ENCODE measurements around the gene MME. TPM values are rescaled to one million over a fixed set of nuclear protein-coding genes. Genes with fewer than 3 reads are reported as not detected.

MME gene
- total RNA-seq, 1 experiment from 2014 or later, result 23.9 TPM

DNA sequence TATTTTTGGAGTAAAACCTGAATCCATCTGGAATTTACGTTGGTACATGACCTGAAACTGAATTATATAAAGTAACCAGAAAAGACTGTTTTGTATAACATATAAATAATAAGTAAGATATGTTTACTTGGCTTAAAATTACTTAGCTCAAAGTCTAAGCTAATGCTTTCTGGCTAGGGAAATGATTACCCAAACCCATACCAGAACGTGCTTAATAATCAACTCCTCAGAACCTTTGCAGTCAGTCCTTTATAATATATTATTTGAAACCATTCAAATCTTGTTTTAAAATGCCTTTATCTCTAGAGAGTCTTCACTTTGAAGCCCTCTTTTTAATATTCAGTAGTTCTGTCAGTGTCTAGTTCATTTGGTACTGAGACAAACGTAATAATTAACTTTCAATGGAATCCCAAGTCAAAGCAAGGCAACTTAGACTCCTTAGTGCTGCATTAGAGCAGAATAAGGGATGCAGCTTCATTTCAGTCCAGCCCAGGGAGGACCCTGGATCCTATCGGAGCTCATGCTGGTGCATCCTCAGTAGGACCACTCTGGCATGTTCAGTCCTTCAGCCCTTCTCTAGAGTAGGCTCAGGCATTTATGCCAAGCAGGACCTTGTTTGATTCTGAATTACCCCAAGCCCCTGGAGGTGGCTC lies 81.6 kb downstream of the MME start (continued):
- TF ChIP-seq RELA (CRISPR knock-in tag; IDR thresholded peaks at IDR 0.05; ENCODE audit: borderline replicate concordance) (no peak), IRF2 (CRISPR knock-in tag; IDR thresholded peaks at IDR 0.05; ENCODE audit: borderline replicate concordance, low read depth) (no peak)

DNA sequence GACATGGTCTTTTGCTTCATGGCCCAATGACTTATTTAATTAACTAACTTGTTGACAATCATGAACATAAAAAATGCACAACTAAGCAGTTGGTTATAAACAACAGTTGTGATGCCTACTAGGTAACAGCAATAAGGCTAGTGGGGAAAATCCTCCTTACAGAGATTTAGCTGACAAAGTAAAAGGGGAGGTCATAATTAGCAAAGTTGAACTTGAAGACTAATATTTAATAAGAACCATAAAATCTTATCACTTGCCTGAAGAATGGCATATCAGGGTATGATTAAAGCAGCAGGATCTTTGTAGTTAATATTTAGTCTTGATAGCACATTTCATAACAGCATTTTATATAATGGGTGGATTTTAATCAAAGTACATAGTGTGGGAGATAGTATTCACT lies 84.2 kb downstream of the MME start:
- ChIA-PET POLR2A (no interaction called here), CTCF (no interaction called here)
- Mint-ChIP-seq H3K4me3 (no peak overlapping the region), H3K27me3 (ENCODE audit: low read depth) (no peaks in the 10 kb centered on the region), H3K4me1 (no peaks in the 10 kb centered on the region), H3K9me3 (0 out of 2 replicates have a peak, but pooled peaks cover under 1% of the 10 kb centered on the region), H3K36me3 (peaks cover 9% of the 10 kb centered on the region), H3K27ac (no peak overlapping the region)
- no peak for DNase-seq (ENCODE audit: low spot score)
- no peak for ATAC-seq
- TF ChIP-seq, protein P1, sequence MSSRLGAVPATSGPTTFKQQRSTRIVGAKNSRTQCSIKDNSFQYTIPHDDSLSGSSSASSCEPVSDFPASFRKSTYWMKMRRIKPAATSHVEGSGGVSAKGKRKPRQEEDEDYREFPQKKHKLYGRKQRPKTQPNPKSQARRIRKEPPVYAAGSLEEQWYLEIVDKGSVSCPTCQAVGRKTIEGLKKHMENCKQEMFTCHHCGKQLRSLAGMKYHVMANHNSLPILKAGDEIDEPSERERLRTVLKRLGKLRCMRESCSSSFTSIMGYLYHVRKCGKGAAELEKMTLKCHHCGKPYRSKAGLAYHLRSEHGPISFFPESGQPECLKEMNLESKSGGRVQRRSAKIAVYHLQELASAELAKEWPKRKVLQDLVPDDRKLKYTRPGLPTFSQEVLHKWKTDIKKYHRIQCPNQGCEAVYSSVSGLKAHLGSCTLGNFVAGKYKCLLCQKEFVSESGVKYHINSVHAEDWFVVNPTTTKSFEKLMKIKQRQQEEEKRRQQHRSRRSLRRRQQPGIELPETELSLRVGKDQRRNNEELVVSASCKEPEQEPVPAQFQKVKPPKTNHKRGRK (CRISPR knock-in tag; IDR thresholded peaks at IDR 0.05; ENCODE audit: borderline replicate concordance), result no peak
- TF ChIP-seq, protein P2, sequence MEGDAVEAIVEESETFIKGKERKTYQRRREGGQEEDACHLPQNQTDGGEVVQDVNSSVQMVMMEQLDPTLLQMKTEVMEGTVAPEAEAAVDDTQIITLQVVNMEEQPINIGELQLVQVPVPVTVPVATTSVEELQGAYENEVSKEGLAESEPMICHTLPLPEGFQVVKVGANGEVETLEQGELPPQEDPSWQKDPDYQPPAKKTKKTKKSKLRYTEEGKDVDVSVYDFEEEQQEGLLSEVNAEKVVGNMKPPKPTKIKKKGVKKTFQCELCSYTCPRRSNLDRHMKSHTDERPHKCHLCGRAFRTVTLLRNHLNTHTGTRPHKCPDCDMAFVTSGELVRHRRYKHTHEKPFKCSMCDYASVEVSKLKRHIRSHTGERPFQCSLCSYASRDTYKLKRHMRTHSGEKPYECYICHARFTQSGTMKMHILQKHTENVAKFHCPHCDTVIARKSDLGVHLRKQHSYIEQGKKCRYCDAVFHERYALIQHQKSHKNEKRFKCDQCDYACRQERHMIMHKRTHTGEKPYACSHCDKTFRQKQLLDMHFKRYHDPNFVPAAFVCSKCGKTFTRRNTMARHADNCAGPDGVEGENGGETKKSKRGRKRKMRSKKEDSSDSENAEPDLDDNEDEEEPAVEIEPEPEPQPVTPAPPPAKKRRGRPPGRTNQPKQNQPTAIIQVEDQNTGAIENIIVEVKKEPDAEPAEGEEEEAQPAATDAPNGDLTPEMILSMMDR (IDR thresholded peaks at IDR 0.05), result no peak
- TF ChIP-seq, protein P3, sequence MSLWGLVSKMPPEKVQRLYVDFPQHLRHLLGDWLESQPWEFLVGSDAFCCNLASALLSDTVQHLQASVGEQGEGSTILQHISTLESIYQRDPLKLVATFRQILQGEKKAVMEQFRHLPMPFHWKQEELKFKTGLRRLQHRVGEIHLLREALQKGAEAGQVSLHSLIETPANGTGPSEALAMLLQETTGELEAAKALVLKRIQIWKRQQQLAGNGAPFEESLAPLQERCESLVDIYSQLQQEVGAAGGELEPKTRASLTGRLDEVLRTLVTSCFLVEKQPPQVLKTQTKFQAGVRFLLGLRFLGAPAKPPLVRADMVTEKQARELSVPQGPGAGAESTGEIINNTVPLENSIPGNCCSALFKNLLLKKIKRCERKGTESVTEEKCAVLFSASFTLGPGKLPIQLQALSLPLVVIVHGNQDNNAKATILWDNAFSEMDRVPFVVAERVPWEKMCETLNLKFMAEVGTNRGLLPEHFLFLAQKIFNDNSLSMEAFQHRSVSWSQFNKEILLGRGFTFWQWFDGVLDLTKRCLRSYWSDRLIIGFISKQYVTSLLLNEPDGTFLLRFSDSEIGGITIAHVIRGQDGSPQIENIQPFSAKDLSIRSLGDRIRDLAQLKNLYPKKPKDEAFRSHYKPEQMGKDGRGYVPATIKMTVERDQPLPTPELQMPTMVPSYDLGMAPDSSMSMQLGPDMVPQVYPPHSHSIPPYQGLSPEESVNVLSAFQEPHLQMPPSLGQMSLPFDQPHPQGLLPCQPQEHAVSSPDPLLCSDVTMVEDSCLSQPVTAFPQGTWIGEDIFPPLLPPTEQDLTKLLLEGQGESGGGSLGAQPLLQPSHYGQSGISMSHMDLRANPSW (CRISPR knock-in tag; conservative IDR thresholded peaks at IDR 0.05; ENCODE audit: low read depth), result no peak
- TF ChIP-seq, protein P4, sequence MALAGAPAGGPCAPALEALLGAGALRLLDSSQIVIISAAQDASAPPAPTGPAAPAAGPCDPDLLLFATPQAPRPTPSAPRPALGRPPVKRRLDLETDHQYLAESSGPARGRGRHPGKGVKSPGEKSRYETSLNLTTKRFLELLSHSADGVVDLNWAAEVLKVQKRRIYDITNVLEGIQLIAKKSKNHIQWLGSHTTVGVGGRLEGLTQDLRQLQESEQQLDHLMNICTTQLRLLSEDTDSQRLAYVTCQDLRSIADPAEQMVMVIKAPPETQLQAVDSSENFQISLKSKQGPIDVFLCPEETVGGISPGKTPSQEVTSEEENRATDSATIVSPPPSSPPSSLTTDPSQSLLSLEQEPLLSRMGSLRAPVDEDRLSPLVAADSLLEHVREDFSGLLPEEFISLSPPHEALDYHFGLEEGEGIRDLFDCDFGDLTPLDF (CRISPR knock-in tag; IDR thresholded peaks at IDR 0.05), result no peak
- TF ChIP-seq, protein P5, sequence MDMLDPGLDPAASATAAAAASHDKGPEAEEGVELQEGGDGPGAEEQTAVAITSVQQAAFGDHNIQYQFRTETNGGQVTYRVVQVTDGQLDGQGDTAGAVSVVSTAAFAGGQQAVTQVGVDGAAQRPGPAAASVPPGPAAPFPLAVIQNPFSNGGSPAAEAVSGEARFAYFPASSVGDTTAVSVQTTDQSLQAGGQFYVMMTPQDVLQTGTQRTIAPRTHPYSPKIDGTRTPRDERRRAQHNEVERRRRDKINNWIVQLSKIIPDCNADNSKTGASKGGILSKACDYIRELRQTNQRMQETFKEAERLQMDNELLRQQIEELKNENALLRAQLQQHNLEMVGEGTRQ (CRISPR knock-in tag; IDR thresholded peaks at IDR 0.05), result no peak
- TF ChIP-seq NFATC4 (CRISPR knock-in tag; IDR thresholded peaks at IDR 0.05) (no peak), FOXK1 (CRISPR knock-in tag; IDR thresholded peaks at IDR 0.05) (no peak), ZNF317 (CRISPR knock-in tag; IDR thresholded peaks at IDR 0.05; ENCODE audit: borderline replicate concordance, low read depth) (no peak)
- TF ChIP-seq, protein P6, sequence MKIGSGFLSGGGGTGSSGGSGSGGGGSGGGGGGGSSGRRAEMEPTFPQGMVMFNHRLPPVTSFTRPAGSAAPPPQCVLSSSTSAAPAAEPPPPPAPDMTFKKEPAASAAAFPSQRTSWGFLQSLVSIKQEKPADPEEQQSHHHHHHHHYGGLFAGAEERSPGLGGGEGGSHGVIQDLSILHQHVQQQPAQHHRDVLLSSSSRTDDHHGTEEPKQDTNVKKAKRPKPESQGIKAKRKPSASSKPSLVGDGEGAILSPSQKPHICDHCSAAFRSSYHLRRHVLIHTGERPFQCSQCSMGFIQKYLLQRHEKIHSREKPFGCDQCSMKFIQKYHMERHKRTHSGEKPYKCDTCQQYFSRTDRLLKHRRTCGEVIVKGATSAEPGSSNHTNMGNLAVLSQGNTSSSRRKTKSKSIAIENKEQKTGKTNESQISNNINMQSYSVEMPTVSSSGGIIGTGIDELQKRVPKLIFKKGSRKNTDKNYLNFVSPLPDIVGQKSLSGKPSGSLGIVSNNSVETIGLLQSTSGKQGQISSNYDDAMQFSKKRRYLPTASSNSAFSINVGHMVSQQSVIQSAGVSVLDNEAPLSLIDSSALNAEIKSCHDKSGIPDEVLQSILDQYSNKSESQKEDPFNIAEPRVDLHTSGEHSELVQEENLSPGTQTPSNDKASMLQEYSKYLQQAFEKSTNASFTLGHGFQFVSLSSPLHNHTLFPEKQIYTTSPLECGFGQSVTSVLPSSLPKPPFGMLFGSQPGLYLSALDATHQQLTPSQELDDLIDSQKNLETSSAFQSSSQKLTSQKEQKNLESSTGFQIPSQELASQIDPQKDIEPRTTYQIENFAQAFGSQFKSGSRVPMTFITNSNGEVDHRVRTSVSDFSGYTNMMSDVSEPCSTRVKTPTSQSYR (CRISPR knock-in tag; IDR thresholded peaks at IDR 0.05), result no peak

Data from WTC11 (cell line).